ENCODE data around the gene BBS1. TPM values are rescaled to one million over a fixed set of nuclear protein-coding genes. Genes with fewer than 3 reads are reported as not detected.

Gene BBS1
- polyA plus RNA-seq, 3 donors = 1.3 to 8.5 (median 3.5) TPM

DNA sequence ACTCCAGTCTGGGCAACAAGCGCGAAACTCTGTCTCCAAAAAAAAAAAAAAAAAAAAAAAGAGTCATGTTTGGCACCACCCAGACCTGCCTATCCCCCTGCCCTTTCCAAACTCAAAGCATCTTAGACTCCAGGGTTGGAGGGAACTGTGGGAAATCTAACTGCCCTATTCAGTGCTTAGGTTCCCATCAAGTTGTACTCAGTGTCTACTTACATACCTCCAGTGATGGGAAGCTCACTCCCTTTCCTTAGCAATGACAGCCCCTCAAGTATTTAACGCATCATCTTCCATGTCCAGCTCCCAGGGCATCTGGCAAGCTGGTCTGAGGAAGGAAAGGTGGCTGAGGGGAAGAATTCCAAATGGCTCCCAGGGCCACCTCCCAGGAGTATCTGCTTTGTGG, 39.3 kb downstream of the BBS1 start:
- Histone ChIP-seq H3K4me1 (ENCODE audit: control insufficient read depth in 1 of 2, insufficient read depth in 2 of 2, low read length in 2 of 2) (peaks cover 17 to 21% of the 10 kb centered on the region in 2 donors), H2AFZ (ENCODE audit: insufficient read depth, low read depth, low read length, poor library complexity, severe bottlenecking) (no peak overlapping the region), H3K27me3 (ENCODE audit: control insufficient read depth in 2 of 2, insufficient read depth in 2 of 2, low read length in 2 of 2) (peaks cover 0 to 18% of the 10 kb centered on the region in 2 donors), H3K79me2 (ENCODE audit: insufficient read depth, low read length) (peaks cover 10% of the 10 kb centered on the region), H3K9ac (ENCODE audit: insufficient read depth, low read length, poor library complexity, severe bottlenecking) (no peak overlapping the region), H3K27ac (ENCODE audit: low read depth in 1 of 2, low read length in 2 of 2) (no peak overlapping the region), H3K4me2 (replicated peaks; ENCODE audit: extremely low read depth, low read length, poor library complexity, severe bottlenecking) (no peak overlapping the region), H3K4me3 (replicated peaks in 1 of 3; ENCODE audit: low read depth in 2 of 3, low read length in 3 of 3) (no peak overlapping the region), H4K20me1 (ENCODE audit: insufficient read depth, low read length) (no peaks in the 10 kb centered on the region), H3K36me3 (replicated peaks in 1 of 2; ENCODE audit: control insufficient read depth in 1 of 2, insufficient read depth in 2 of 2, low read length in 2 of 2) (no peaks in the 10 kb centered on the region), H3K9me3 (replicated peaks in 1 of 2; ENCODE audit: control insufficient read depth in 1 of 2, insufficient read depth in 1 of 2, low read length in 2 of 2) (no peaks in the 10 kb centered on the region)
- no peak overlapping the region for H3K27ac Mint-ChIP-seq
- intact Hi-C loops (cut with micrococcal nuclease) = no loop called here
- H3K4me3 Mint-ChIP-seq = peak overlapping the region in 1 of 2 donors; percentile 37
- H3K36me3 Mint-ChIP-seq = no peaks in the 10 kb centered on the region
- no CpG with 5 or more reads among the region's 3 CpGs for WGBS (ENCODE audit: insufficient coverage)
- DNase-seq = no peak
- H3K4me1 Mint-ChIP-seq = peaks cover 12% of the 10 kb centered on the region
- H3K27me3 Mint-ChIP-seq (ENCODE audit: low read depth in 3 of 3) = peaks cover 20 to 35% (median 24%) of the 10 kb centered on the region in 3 donors
- TF ChIP-seq, protein P1, sequence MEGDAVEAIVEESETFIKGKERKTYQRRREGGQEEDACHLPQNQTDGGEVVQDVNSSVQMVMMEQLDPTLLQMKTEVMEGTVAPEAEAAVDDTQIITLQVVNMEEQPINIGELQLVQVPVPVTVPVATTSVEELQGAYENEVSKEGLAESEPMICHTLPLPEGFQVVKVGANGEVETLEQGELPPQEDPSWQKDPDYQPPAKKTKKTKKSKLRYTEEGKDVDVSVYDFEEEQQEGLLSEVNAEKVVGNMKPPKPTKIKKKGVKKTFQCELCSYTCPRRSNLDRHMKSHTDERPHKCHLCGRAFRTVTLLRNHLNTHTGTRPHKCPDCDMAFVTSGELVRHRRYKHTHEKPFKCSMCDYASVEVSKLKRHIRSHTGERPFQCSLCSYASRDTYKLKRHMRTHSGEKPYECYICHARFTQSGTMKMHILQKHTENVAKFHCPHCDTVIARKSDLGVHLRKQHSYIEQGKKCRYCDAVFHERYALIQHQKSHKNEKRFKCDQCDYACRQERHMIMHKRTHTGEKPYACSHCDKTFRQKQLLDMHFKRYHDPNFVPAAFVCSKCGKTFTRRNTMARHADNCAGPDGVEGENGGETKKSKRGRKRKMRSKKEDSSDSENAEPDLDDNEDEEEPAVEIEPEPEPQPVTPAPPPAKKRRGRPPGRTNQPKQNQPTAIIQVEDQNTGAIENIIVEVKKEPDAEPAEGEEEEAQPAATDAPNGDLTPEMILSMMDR (IDR thresholded peaks at IDR 0.05) = no peak
- peaks cover 0 to 2% (median 0%) of the 10 kb centered on the region in 7 donors for H3K9me3 Mint-ChIP-seq

DNA sequence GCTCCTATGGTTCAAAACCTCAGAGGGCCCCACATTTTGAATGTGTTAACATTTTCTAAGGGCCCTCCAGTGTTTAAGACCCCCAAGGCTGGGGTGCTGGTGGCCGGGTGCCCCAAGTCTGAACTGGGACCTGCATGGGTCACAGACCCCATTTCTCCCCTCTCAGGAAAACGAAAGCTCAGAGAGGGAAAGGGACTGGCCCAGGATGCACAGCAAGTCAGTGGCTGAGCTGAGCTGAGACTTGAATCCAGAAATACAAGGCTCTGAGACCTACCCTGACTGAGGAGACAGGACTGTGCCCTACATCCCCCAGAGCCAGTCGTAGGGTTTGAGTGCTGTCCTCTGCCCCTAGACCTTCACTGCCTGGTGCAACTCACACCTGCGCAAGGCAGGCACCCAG, 40.5 kb downstream of the BBS1 start:
- H3K36me3 Mint-ChIP-seq = no peaks in the 10 kb centered on the region
- Histone ChIP-seq H3K36me3 (replicated peaks in 1 of 2; ENCODE audit: control insufficient read depth in 1 of 2, insufficient read depth in 2 of 2, low read length in 2 of 2) (no peaks in the 10 kb centered on the region), H4K20me1 (ENCODE audit: insufficient read depth, low read length) (no peaks in the 10 kb centered on the region), H3K27ac (ENCODE audit: low read depth in 1 of 2, low read length in 2 of 2) (no peak overlapping the region), H3K79me2 (ENCODE audit: insufficient read depth, low read length) (no peaks in the 10 kb centered on the region), H3K4me1 (ENCODE audit: control insufficient read depth in 1 of 2, insufficient read depth in 2 of 2, low read length in 2 of 2) (peaks cover 8 to 10% of the 10 kb centered on the region in 2 donors), H3K27me3 (ENCODE audit: control insufficient read depth in 2 of 2, insufficient read depth in 2 of 2, low read length in 2 of 2) (peaks cover 0 to 18% of the 10 kb centered on the region in 2 donors), H3K4me3 (replicated peaks in 1 of 3; ENCODE audit: low read depth in 2 of 3, low read length in 3 of 3) (no peak overlapping the region), H3K9me3 (replicated peaks in 1 of 2; ENCODE audit: control insufficient read depth in 1 of 2, insufficient read depth in 1 of 2, low read length in 2 of 2) (no peaks in the 10 kb centered on the region), H2AFZ (ENCODE audit: insufficient read depth, low read depth, low read length, poor library complexity, severe bottlenecking) (no peak overlapping the region), H3K9ac (ENCODE audit: insufficient read depth, low read length, poor library complexity, severe bottlenecking) (no peak overlapping the region), H3K4me2 (replicated peaks; ENCODE audit: extremely low read depth, low read length, poor library complexity, severe bottlenecking) (no peak overlapping the region)
- intact Hi-C loops (cut with micrococcal nuclease) = no loop called here
- 98% methylated on average over 4 of the region's 4 CpGs for WGBS (ENCODE audit: insufficient coverage)
- H3K27me3 Mint-ChIP-seq (ENCODE audit: low read depth in 3 of 3) = peaks cover 20 to 36% (median 26%) of the 10 kb centered on the region in 3 donors
- H3K27ac Mint-ChIP-seq = no peak overlapping the region
- peaks cover 6% of the 10 kb centered on the region for H3K4me1 Mint-ChIP-seq
- H3K9me3 Mint-ChIP-seq = peaks cover 0 to 2% (median 0%) of the 10 kb centered on the region in 7 donors
- TF ChIP-seq, protein P1 (IDR thresholded peaks at IDR 0.05) = no peak
- H3K4me3 Mint-ChIP-seq = no peak overlapping the region
- DNase-seq = no peak
